EL (cell line): Measurements from ENCODE around the gene LIMA1.
"Not testable (repeated sequence)": the region's sequence is repeated elsewhere in the genome, so short reads cannot be mapped to it uniquely, and the experiment has no call there.

Experiments used
- DNase-seq: peaks from one replicate; pipeline ENCODE4 v3.0.0-alpha.2; 2016

LIMA1 gene

GRCh38 chr12:50283229-50283923, at the start of gene LIMA1:
Gene LIMA1, minus strand, starts transcription at chr12:50283520. Its CDS starts 34,769 bp downstream, at chr12:50248751.
- peak; percentile 88 for DNase-seq

GRCh38 chr12:50331745-50332144, 48.4 kb upstream of the LIMA1 start:
- DNase-seq: no peak

- DNase-seq: not testable (repeated sequence)
Observed at GRCh38 chr12:50328664-50329063, 45.3 kb upstream of the LIMA1 start.

GRCh38 chr12:50326590-50327284, 43.4 kb upstream of the LIMA1 start:
- DNase-seq: peak; percentile 43

- DNase-seq: no peak
Observed at GRCh38 chr12:50325890-50326391, 42.6 kb upstream of the LIMA1 start.

- not testable (repeated sequence) for DNase-seq
Observed at GRCh38 chr12:50324770-50325169, 41.5 kb upstream of the LIMA1 start.

GRCh38 chr12:50324077-50324476, 40.8 kb upstream of the LIMA1 start:
- not testable (repeated sequence) for DNase-seq

- peak; percentile 27 for DNase-seq
Observed at GRCh38 chr12:50322206-50322605, 38.9 kb upstream of the LIMA1 start.

GRCh38 chr12:50317203-50317602, 33.9 kb upstream of the LIMA1 start:
- no peak for DNase-seq

GRCh38 chr12:50315803-50316202, 32.5 kb upstream of the LIMA1 start:
- DNase-seq: no peak

- peak; percentile 71 for DNase-seq
Observed at GRCh38 chr12:50314636-50315312, 31.5 kb upstream of the LIMA1 start.

GRCh38 chr12:50313971-50314370, 30.7 kb upstream of the LIMA1 start:
- DNase-seq: not testable (repeated sequence)

- DNase-seq: no peak
Observed at GRCh38 chr12:50313256-50313931, 30.1 kb upstream of the LIMA1 start.

GRCh38 chr12:50311858-50312609, 28.7 kb upstream of the LIMA1 start:
- DNase-seq: peak; percentile 70

- DNase-seq: no peak
Observed at GRCh38 chr12:50309950-50310349, 26.6 kb upstream of the LIMA1 start.

- DNase-seq: peak; percentile 87
Observed at GRCh38 chr12:50302686-50303085, 19.4 kb upstream of the LIMA1 start.

GRCh38 chr12:50297996-50298395, 14.7 kb upstream of the LIMA1 start:
- DNase-seq: no peak

- no peak for DNase-seq
Observed at GRCh38 chr12:50297027-50297426, 13.7 kb upstream of the LIMA1 start.

- DNase-seq: no peak
Observed at GRCh38 chr12:50296554-50296953, 13.2 kb upstream of the LIMA1 start.

- no peak for DNase-seq
Observed at GRCh38 chr12:50291377-50291776, 8.1 kb upstream of the LIMA1 start.

GRCh38 chr12:50290692-50291091, 7.4 kb upstream of the LIMA1 start:
- DNase-seq: not testable (repeated sequence)

- no peak for DNase-seq
Observed at GRCh38 chr12:50287271-50287670, 4.0 kb upstream of the LIMA1 start.
